ENCODE data around the gene LCN10.

The LCN10 gene

GRCh38 chr9:136697821-136698526 lies 44.8 kb downstream of the LCN10 start:
- no peak for DNase-seq

GRCh38 chr9:136697146-136697820 lies 45.5 kb downstream of the LCN10 start:
- DNase-seq = no peak

GRCh38 chr9:136696502-136696901 lies 46.2 kb downstream of the LCN10 start:
- DNase-seq = no peak

- DNase-seq = no peak
Measured at GRCh38 chr9:136695955-136696354, 46.8 kb downstream of the LCN10 start.

GRCh38 chr9:136695435-136695895 lies 47.3 kb downstream of the LCN10 start:
- no peak for DNase-seq

- DNase-seq = no peak
Measured at GRCh38 chr9:136694872-136695247, 47.9 kb downstream of the LCN10 start.

- DNase-seq = no peak
Measured at GRCh38 chr9:136694163-136694871, 48.4 kb downstream of the LCN10 start.

GRCh38 chr9:136693490-136694162 lies 49.1 kb downstream of the LCN10 start:
- DNase-seq = no peak

- no peak for DNase-seq
Measured at GRCh38 chr9:136693135-136693489, 49.6 kb downstream of the LCN10 start.

- no peak for DNase-seq
Measured at GRCh38 chr9:136692185-136693134, 50.3 kb downstream of the LCN10 start.

GRCh38 chr9:136691316-136692184 lies 51.2 kb downstream of the LCN10 start:
- DNase-seq = no peak

- DNase-seq = no peak
Measured at GRCh38 chr9:136690806-136691261, 51.9 kb downstream of the LCN10 start.

- DNase-seq = no peak
Measured at GRCh38 chr9:136690104-136690805, 52.5 kb downstream of the LCN10 start.

GRCh38 chr9:136689108-136689460 lies 53.7 kb downstream of the LCN10 start:
- DNase-seq = no peak

- DNase-seq = no peak
Measured at GRCh38 chr9:136688274-136689107, 54.2 kb downstream of the LCN10 start.

Data from effector CD8-positive, alpha-beta T cell (primary cell).